Nephron (organoid): ENCODE results near the gene GRM7.
A peak's percentile ranks its signal among the peaks of the same experiment; 100 is the strongest.

Source experiments
- H3K27ac Mint-ChIP-seq, 3 experiments: 2 replicates each; pipeline ENCODE4 v1.8.0; 2020; ENCODE audit warnings: mixed read lengths in 3 of 3, mild to moderate bottlenecking in 2 of 3, moderate library complexity in 1 of 3
- H3K27me3 Mint-ChIP-seq: 2 replicates; pipeline ENCODE4 v1.8.0; 2021; ENCODE audit warnings: low read depth, mild to moderate bottlenecking, moderate library complexity, mixed read lengths
- H3K36me3 Mint-ChIP-seq: 2 replicates; pipeline ENCODE4 v1.8.0; 2020; ENCODE audit warnings: low read depth, mixed read lengths
- H3K4me1 Mint-ChIP-seq: 2 replicates; pipeline ENCODE4 v1.8.0; 2020; ENCODE audit warnings: mixed read lengths
- H3K4me3 Mint-ChIP-seq, 3 experiments: 2 replicates each; pipeline ENCODE4 v1.8.0; 2020; ENCODE audit warnings: mild to moderate bottlenecking in 3 of 3, mixed read lengths in 3 of 3, moderate library complexity in 2 of 3
- H3K9me3 Mint-ChIP-seq: 2 replicates; pipeline ENCODE4 v1.8.0; 2020; ENCODE audit warnings: mixed read lengths
- TF ChIP-seq, protein P1 (sequence below), 3 experiments: fragments of 200-600 bp; sonication (generic); IDR thresholded peaks; one replicate each; pipeline ENCODE4 v1.5.0; 2021; ENCODE audit warnings: antibody characterized with exemption in 3 of 3; ENCODE audit not compliant: unreplicated experiment in 3 of 3

GRM7 gene

DNA sequence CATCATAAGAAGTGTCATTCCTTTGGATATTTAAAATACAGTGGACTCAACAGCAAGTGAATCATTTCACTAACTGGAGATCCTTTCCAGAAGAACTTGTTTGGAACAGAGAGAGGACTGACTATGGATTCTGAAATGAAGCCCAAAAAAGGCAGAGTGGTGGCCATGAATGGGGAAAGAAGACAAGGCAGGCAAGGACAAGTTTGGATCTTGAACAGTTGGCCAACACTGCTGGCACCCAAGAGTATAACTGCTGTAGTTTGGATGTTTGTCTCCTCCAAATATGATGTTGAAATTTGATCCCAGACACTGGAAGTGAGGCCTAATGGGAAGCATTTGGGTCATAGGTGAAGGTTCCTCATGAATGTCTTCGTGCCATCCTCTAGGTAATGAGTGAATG lies 686.9 kb downstream of the GRM7 start:
- Mint-ChIP-seq H3K36me3 (no peaks in the 10 kb centered on the region), H3K27ac (no peak overlapping the region), H3K4me1 (peaks cover 16% of the 10 kb centered on the region), H3K9me3 (peaks cover 10% of the 10 kb centered on the region), H3K4me3 (no peak overlapping the region), H3K27me3 (no peaks in the 10 kb centered on the region)
- TF ChIP-seq, protein P1, sequence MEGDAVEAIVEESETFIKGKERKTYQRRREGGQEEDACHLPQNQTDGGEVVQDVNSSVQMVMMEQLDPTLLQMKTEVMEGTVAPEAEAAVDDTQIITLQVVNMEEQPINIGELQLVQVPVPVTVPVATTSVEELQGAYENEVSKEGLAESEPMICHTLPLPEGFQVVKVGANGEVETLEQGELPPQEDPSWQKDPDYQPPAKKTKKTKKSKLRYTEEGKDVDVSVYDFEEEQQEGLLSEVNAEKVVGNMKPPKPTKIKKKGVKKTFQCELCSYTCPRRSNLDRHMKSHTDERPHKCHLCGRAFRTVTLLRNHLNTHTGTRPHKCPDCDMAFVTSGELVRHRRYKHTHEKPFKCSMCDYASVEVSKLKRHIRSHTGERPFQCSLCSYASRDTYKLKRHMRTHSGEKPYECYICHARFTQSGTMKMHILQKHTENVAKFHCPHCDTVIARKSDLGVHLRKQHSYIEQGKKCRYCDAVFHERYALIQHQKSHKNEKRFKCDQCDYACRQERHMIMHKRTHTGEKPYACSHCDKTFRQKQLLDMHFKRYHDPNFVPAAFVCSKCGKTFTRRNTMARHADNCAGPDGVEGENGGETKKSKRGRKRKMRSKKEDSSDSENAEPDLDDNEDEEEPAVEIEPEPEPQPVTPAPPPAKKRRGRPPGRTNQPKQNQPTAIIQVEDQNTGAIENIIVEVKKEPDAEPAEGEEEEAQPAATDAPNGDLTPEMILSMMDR (IDR thresholded peaks at IDR 0.05; ENCODE audit: unreplicated experiment in 3 of 3): no peak

DNA sequence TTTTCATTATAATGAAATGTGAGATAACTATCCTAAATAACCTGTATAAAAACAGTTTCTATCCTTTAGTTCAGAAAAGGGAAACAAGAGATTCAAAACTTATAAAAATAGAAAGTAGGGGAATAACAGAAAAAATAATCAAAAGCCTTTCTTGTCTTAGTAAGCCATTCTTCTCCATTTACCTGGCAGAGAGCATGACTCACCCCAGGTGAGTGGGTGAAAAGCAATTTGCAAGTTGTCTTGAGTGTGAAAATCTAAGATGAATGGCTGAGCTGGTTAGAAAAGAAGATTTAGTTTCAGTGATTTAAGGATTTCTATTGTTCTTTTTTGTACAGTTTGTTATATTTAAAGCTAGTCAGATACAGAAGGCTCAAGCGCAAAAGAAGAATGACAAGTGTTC lies 702.0 kb downstream of the GRM7 start:
- no peaks in the 10 kb centered on the region for H3K27me3 Mint-ChIP-seq
- no peaks in the 10 kb centered on the region for H3K36me3 Mint-ChIP-seq
- H3K4me1 Mint-ChIP-seq: peaks cover 4% of the 10 kb centered on the region
- TF ChIP-seq, protein P1 (IDR thresholded peaks at IDR 0.05; ENCODE audit: unreplicated experiment in 3 of 3): no peak
- H3K27ac Mint-ChIP-seq: no peak overlapping the region
- H3K4me3 Mint-ChIP-seq: no peak overlapping the region
- no peaks in the 10 kb centered on the region for H3K9me3 Mint-ChIP-seq

DNA sequence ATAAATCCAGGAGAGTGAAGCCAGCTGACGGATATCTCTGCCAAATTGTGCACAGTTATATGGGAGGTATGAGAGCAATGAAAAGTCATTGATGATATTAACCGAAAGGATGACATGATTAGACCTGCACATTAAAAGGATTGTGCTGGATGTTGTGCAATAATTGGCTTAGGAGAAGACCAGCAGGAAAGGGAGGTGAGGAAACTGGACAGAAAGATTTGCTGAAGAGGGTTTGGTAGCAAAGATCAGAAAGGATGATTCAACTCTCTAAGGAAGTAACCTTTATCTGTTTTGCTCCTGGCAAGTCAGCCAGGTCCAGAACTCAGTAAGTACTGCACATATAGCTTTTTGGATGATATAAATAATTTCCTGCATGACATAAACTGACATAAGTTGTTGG lies 704.7 kb downstream of the GRM7 start:
- Mint-ChIP-seq H3K4me1 (peaks cover 4% of the 10 kb centered on the region), H3K4me3 (no peak overlapping the region), H3K27ac (peak overlapping the region in 1 of 3 experiments; percentile 5), H3K27me3 (peaks cover 4% of the 10 kb centered on the region), H3K9me3 (peaks cover 10% of the 10 kb centered on the region), H3K36me3 (no peaks in the 10 kb centered on the region)
- TF ChIP-seq, protein P1 (IDR thresholded peaks at IDR 0.05; ENCODE audit: unreplicated experiment in 3 of 3): no peak

DNA sequence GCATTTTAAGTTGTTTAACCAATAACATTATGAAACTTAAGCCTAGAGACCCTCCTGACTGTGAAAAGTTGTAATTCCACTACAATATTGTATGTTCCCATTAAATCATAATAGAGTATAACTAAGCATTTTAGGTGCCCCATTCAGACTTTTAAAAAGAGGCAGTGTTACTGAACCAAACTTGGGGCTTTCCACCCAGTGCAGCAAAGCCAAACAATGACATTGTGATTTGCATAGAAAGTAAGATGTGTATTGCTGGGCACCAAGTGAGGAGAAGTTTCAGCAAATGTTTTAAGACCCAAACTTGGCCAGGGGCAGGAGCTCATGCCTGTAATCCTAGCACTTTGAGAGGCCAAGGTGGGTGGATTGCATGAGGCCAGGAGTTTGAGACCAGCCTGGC lies 706.2 kb downstream of the GRM7 start:
- TF ChIP-seq, protein P1 (IDR thresholded peaks at IDR 0.05; ENCODE audit: unreplicated experiment in 3 of 3): no peak
- Mint-ChIP-seq H3K9me3 (peaks cover 19% of the 10 kb centered on the region), H3K27me3 (peaks cover 4% of the 10 kb centered on the region), H3K4me3 (no peak overlapping the region), H3K27ac (no peak overlapping the region), H3K4me1 (peaks cover 4% of the 10 kb centered on the region), H3K36me3 (no peaks in the 10 kb centered on the region)

DNA sequence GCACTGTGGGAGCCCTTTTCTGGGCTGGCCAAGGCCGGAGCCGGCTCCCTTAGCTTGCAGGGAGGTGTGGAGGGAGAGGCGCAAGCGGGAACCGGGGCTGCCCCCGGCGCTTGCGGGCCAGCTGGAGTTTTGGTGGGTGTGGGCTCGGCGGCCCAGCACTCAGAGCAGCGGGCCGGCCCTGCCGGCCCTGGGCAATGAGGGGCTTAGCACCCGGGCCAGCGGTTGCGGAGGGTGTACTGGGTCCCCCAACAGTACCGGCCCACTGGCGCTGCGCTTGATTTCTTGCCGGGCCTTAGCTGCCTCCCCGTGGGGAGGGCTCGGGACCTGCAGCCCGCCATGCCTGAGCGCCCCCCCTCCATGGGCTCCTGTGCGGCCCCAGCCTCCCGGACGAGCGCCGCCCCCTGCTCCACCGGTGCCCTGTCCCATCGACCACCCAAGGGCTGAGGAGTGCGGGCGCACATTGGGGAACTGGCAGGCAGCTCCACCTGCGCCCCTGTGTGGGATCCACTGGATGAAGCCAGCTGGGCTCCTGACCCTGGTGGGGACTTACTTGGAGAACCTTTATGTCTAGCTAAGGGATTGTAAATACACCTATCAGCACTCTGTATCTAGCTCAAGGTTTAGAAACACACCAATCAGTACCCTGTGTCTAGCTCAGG lies 707.7 kb downstream of the GRM7 start:
- H3K36me3 Mint-ChIP-seq: no peaks in the 10 kb centered on the region
- peaks cover 19% of the 10 kb centered on the region for H3K9me3 Mint-ChIP-seq
- TF ChIP-seq, protein P1 (IDR thresholded peaks at IDR 0.05; ENCODE audit: unreplicated experiment in 3 of 3): no peak
- peaks cover 10% of the 10 kb centered on the region for H3K4me1 Mint-ChIP-seq
- H3K27me3 Mint-ChIP-seq: peaks cover 4% of the 10 kb centered on the region
- H3K4me3 Mint-ChIP-seq: no peak overlapping the region
- no peak overlapping the region for H3K27ac Mint-ChIP-seq

DNA sequence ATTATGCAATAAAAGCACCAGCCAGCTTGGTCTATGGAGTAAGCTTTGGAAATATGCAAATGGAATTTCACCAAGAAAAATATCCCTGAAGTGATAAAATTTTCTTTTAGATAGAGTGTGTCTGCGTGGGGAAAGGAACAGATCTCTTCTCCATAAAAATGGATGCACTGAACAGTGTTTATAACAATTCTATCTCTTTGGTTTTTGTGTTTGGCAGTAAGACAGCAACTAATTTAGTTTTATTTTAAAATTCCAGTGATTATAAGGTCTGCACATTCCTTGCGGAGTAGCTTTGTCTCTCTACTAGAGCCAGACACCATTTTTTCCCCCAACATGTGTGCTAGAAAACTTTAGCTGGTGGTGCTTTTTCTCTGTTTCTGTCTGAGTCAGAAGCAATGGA lies 712.4 kb downstream of the GRM7 start:
- Mint-ChIP-seq H3K9me3 (peaks cover 17% of the 10 kb centered on the region), H3K27ac (peak overlapping the region in 2 of 3 experiments; percentile 87 to 92), H3K4me1 (peaks cover 24% of the 10 kb centered on the region), H3K27me3 (peaks cover 4% of the 10 kb centered on the region), H3K36me3 (no peaks in the 10 kb centered on the region), H3K4me3 (no peak overlapping the region)
- TF ChIP-seq, protein P1 (IDR thresholded peaks at IDR 0.05; ENCODE audit: unreplicated experiment in 3 of 3): no peak
